Astrocyte (in vitro differentiated cells and primary cell): ENCODE data around the gene FBXL7. TPM values are rescaled to one million over a fixed set of nuclear protein-coding genes. Genes with fewer than 3 reads are reported as not detected.

Experiments used
- DNase-seq: peaks from one replicate; pipeline ENCODE4 v3.0.0-alpha.2; 2010; ENCODE audit warnings: low read depth
- FAIRE-seq: peaks from 2 replicates; lab custom pipeline; 2011; peaks lifted over from hg19 to GRCh38; lab: Jason Lieb, UNC
- H2AFZ ChIP-seq: 2 replicates; pipeline ENCODE4 v1.6.0; 2012; ENCODE audit warnings: low read depth, low read length, inconsistent platforms
- H3K27ac ChIP-seq: 2 replicates; pipeline ENCODE4 v1.5.1; 2011; ENCODE audit warnings: low read depth, low read length, inconsistent platforms
- H3K27me3 ChIP-seq: 2 replicates; pipeline ENCODE4 v1.6.0; 2011; ENCODE audit warnings: low read length, inconsistent platforms; ENCODE audit not compliant: insufficient read depth
- H3K36me3 ChIP-seq: 2 replicates; pipeline ENCODE4 v1.5.1; 2011; ENCODE audit warnings: low read length, inconsistent platforms; ENCODE audit not compliant: insufficient read depth
- H3K4me1 ChIP-seq: 2 replicates; pipeline ENCODE4 v1.5.1; 2011; ENCODE audit warnings: low read length, inconsistent platforms; ENCODE audit not compliant: insufficient read depth
- H3K4me2 ChIP-seq: 2 replicates; pipeline ENCODE4 v1.6.0; 2012; ENCODE audit warnings: low read length, inconsistent platforms
- H3K4me3 ChIP-seq: 2 replicates; pipeline ENCODE4 v1.5.1; 2011; ENCODE audit warnings: low read depth, mild to moderate bottlenecking, low read length, inconsistent platforms; ENCODE audit not compliant: insufficient read depth
- H3K79me2 ChIP-seq: 2 replicates; pipeline ENCODE4 v1.6.0; 2012; ENCODE audit warnings: mild to moderate bottlenecking, low read length, inconsistent platforms; ENCODE audit not compliant: insufficient read depth
- H3K9ac ChIP-seq: 2 replicates; pipeline ENCODE4 v1.6.0; 2012; ENCODE audit warnings: mild to moderate bottlenecking, low read length, inconsistent platforms
- H3K9me3 ChIP-seq: 2 replicates; pipeline ENCODE4 v1.5.1; 2012; ENCODE audit warnings: low read depth, mild to moderate bottlenecking, low read length, inconsistent platforms; ENCODE audit not compliant: insufficient read depth
- H4K20me1 ChIP-seq: 2 replicates; pipeline ENCODE4 v1.6.0; 2012; ENCODE audit warnings: low read length, inconsistent platforms; ENCODE audit not compliant: insufficient read depth
- H3K27ac Mint-ChIP-seq: one replicate; pipeline ENCODE4 v1.8.0; 2021; ENCODE audit warnings: mild to moderate bottlenecking, mixed read lengths; ENCODE audit not compliant: unreplicated experiment
- H3K27me3 Mint-ChIP-seq: one replicate; pipeline ENCODE4 v1.8.0; 2021; ENCODE audit warnings: low read depth, mixed read lengths; ENCODE audit not compliant: unreplicated experiment
- H3K36me3 Mint-ChIP-seq: one replicate; pipeline ENCODE4 v1.8.0; 2021; ENCODE audit warnings: low read depth, mixed read lengths; ENCODE audit not compliant: unreplicated experiment
- H3K4me1 Mint-ChIP-seq: one replicate; pipeline ENCODE4 v1.8.0; 2021; ENCODE audit warnings: low read depth, mixed read lengths; ENCODE audit not compliant: unreplicated experiment
- H3K4me3 Mint-ChIP-seq: one replicate; pipeline ENCODE4 v1.8.0; 2021; ENCODE audit warnings: mild to moderate bottlenecking, moderate library complexity, mixed read lengths; ENCODE audit not compliant: unreplicated experiment
- H3K9me3 Mint-ChIP-seq: one replicate; pipeline ENCODE4 v1.8.0; 2021; ENCODE audit warnings: mild to moderate bottlenecking, mixed read lengths; ENCODE audit not compliant: unreplicated experiment
- CTCF ChIP-seq: IDR thresholded peaks from 2 replicates; pipeline ENCODE4 v1.5.1; 2011; ENCODE audit warnings: low read depth, mild to moderate bottlenecking, inconsistent platforms, low read length, moderate library complexity; ENCODE audit not compliant: insufficient read depth
- EZH2 ChIP-seq: IDR thresholded peaks from 2 replicates; pipeline ENCODE4 v1.6.1; 2012; ENCODE audit warnings: mild to moderate bottlenecking, low read length, inconsistent platforms; ENCODE audit not compliant: insufficient read depth
- total RNA-seq: library from RNA; stranded (reverse); gene quantifications from 2 replicates; pipeline ENCODE4 v1.2.1, GENCODE V29; 2021

The FBXL7 gene
- total RNA-seq, 1 donor from 2014 or later, result 21.0 TPM

GRCh38 chr5:15496886-15497285 is 3.1 kb upstream of the FBXL7 start:
- Histone ChIP-seq H3K27ac (no peak overlapping the region), H3K4me1 (no peaks in the 10 kb centered on the region), H3K36me3 (no peaks in the 10 kb centered on the region), H3K79me2 (peaks cover 16% of the 10 kb centered on the region), H3K4me3 (no peak overlapping the region), H3K9me3 (no peaks in the 10 kb centered on the region), H4K20me1 (peaks cover 7% of the 10 kb centered on the region), H3K27me3 (no peaks in the 10 kb centered on the region), H3K4me2 (no peak overlapping the region), H3K9ac (no peak overlapping the region), H2AFZ (no peak overlapping the region)
- peaks cover 5% of the 10 kb centered on the region for H3K4me1 Mint-ChIP-seq
- no peak for TF ChIP-seq EZH2
- TF ChIP-seq CTCF, result no peak
- H3K4me3 Mint-ChIP-seq, result no peak overlapping the region
- no peaks in the 10 kb centered on the region for H3K9me3 Mint-ChIP-seq
- no peak for FAIRE-seq
- no peak for DNase-seq
- H3K27ac Mint-ChIP-seq, result no peak overlapping the region
- H3K36me3 Mint-ChIP-seq, result no peaks in the 10 kb centered on the region
- H3K27me3 Mint-ChIP-seq, result no peaks in the 10 kb centered on the region

- H3K9ac ChIP-seq, result peak overlapping the region; percentile 84
- H3K27me3 ChIP-seq, result no peaks in the 10 kb centered on the region
- peaks cover 17% of the 10 kb centered on the region for H3K4me1 Mint-ChIP-seq
- TF ChIP-seq CTCF (no peak), EZH2 (no peak)
- no peaks in the 10 kb centered on the region for H3K9me3 Mint-ChIP-seq
- H3K4me1 ChIP-seq, result peaks cover 6% of the 10 kb centered on the region
- H3K27ac Mint-ChIP-seq, result peak overlapping the region; percentile 86
- H3K4me2 ChIP-seq, result peak overlapping the region; percentile 100
- peaks cover 50% of the 10 kb centered on the region for H3K79me2 ChIP-seq
- peak overlapping the region; percentile 82 for H3K27ac ChIP-seq
- FAIRE-seq, result no peak
- peak; percentile 31 for DNase-seq
- H4K20me1 ChIP-seq, result peaks cover 17% of the 10 kb centered on the region
- peak overlapping the region; percentile 99 for H2AFZ ChIP-seq
- no peaks in the 10 kb centered on the region for H3K27me3 Mint-ChIP-seq
- no peaks in the 10 kb centered on the region for H3K36me3 ChIP-seq
- peak overlapping the region; percentile 89 for H3K4me3 ChIP-seq
- H3K9me3 ChIP-seq, result no peaks in the 10 kb centered on the region
- H3K36me3 Mint-ChIP-seq, result no peaks in the 10 kb centered on the region
- H3K4me3 Mint-ChIP-seq, result peak overlapping the region; percentile 93
Measured at GRCh38 chr5:15500325-15501001, 483 bp downstream of the FBXL7 start.

GRCh38 chr5:15501091-15501791 is 1.3 kb downstream of the FBXL7 start:
- Mint-ChIP-seq H3K36me3 (no peaks in the 10 kb centered on the region), H3K27me3 (no peaks in the 10 kb centered on the region), H3K4me3 (peak overlapping the region; percentile 93), H3K27ac (peak overlapping the region; percentile 86), H3K9me3 (no peaks in the 10 kb centered on the region), H3K4me1 (peaks cover 17% of the 10 kb centered on the region)
- H3K36me3 ChIP-seq, result no peaks in the 10 kb centered on the region
- H2AFZ ChIP-seq, result peak overlapping the region; percentile 84
- peak overlapping the region; percentile 100 for H3K4me2 ChIP-seq
- H3K4me1 ChIP-seq, result peaks cover 6% of the 10 kb centered on the region
- H3K79me2 ChIP-seq, result peaks cover 55% of the 10 kb centered on the region
- peaks cover 20% of the 10 kb centered on the region for H4K20me1 ChIP-seq
- peak; percentile 87 for DNase-seq
- no peaks in the 10 kb centered on the region for H3K27me3 ChIP-seq
- no peaks in the 10 kb centered on the region for H3K9me3 ChIP-seq
- TF ChIP-seq CTCF (peak; percentile 33), EZH2 (no peak)
- peak overlapping the region; percentile 89 for H3K4me3 ChIP-seq
- peak; percentile 34 for FAIRE-seq
- peak overlapping the region; percentile 82 for H3K27ac ChIP-seq
- peak overlapping the region; percentile 84 for H3K9ac ChIP-seq
